Heart left ventricle (tissue), 16 donors: ENCODE measurements around the gene TTC7B. TPM values are rescaled to one million over a fixed set of nuclear protein-coding genes. Genes with fewer than 3 reads are reported as not detected.

ENCODE experiments used
- ATAC-seq, 4 donors: fragments of 200-7000 bp; cut with Tn5 transposase; one replicate each; pipeline ENCODE4 v1.9.1; 2020 to 2022; ENCODE audit warnings: moderate library complexity in 4 of 4, mild to moderate bottlenecking in 3 of 4, moderate number of reproducible peaks in 1 of 4
- DNase-seq, 5 donors: peaks; one replicate each; pipeline ENCODE4 v3.0.0-alpha.2; 2020
- H3K27ac ChIP-seq, 12 donors: fragments of 200-600 bp; sonication (generic) in 4 of 12; one replicate each; pipeline versions ENCODE4 v1.5.0 to v1.8.0; 2016 to 2022; ENCODE audit warnings: mild to moderate bottlenecking in 2 of 12
- H3K27me3 ChIP-seq, 9 donors: fragments of 200-600 bp; sonication (generic) in 2 of 9; one replicate each; pipeline versions ENCODE4 v1.5.1 to v1.8.0; 2016 to 2022; ENCODE audit warnings: mild to moderate bottlenecking in 3 of 9
- H3K36me3 ChIP-seq, 9 donors: fragments of 200-600 bp; sonication (generic) in 2 of 9; one replicate each; pipeline versions ENCODE4 v1.5.0 to v1.8.0; 2018 to 2022; ENCODE audit warnings: mild to moderate bottlenecking in 2 of 9
- H3K4me1 ChIP-seq, 12 donors: fragments of 200-600 bp; sonication (generic) in 4 of 12; one replicate each; pipeline versions ENCODE4 v1.5.0 to v1.8.0; 2016 to 2022; ENCODE audit warnings: mild to moderate bottlenecking in 3 of 12
- H3K4me3 ChIP-seq, 12 donors: fragments of 200-600 bp; sonication (generic) in 4 of 12; one replicate each; pipeline versions ENCODE4 v1.5.0 to v1.8.0; 2017 to 2022; ENCODE audit warnings: mild to moderate bottlenecking in 9 of 12, moderate library complexity in 4 of 12
- H3K9me3 ChIP-seq, 12 donors: fragments of 200-600 bp; sonication (generic) in 4 of 12; one replicate each; pipeline versions ENCODE4 v1.5.0 to v1.8.0; 2016 to 2022; ENCODE audit warnings: mild to moderate bottlenecking in 1 of 12
- CTCF ChIP-seq, 12 donors: fragments of 200-600 bp; sonication (generic) in 4 of 12; IDR thresholded peaks; one replicate each; pipeline versions ENCODE4 v1.5.0 to v1.8.0; 2018 to 2022; ENCODE audit warnings: antibody characterized with exemption in 12 of 12, mild to moderate bottlenecking in 5 of 12
- POLR2A ChIP-seq, 2 donors: fragments of 450-650 bp; IDR thresholded peaks; one replicate each; pipeline ENCODE4 v1.6.1; 2017; ENCODE audit warnings: antibody characterized with exemption in 2 of 2, mild to moderate bottlenecking in 2 of 2, moderate library complexity in 2 of 2
- WGBS, 4 donors: extraction: QIAGEN DNeasy Blood & Tissue Kit in 2 of 4; methylation state at CpG; one replicate each; pipeline versions ENCODE4 v1.1.5 to v1.1.7; 2013 to 2018; 5-methylcytosine and 5-hydroxymethylcytosine counted together
- intact Hi-C, 10 donors: fragments of 100-400 bp; cut with DNase I; formaldehyde crosslinking; loops; one replicate each; pipeline versions ENCODE4 v1.11.1 to v1.14.2; 2022
- polyA plus RNA-seq, 2 donors: library from polyadenylated mRNA; stranded (reverse); fragments of 200-250 nt; gene quantifications; one replicate each; pipeline ENCODE4 v1.2.3, GENCODE V29; 2013
- total RNA-seq, 9 donors: library from RNA; depleted of rRNA in 2 of 9; stranded (reverse); fragments of >200 nt in 2 of 9; fragmentation: NEBNext Ultra II Directional in 3 of 9; extraction: Animal tissue kit (Norgen Biotek cat#: 25700) in 3 of 9; gene quantifications; one replicate each; pipeline versions ENCODE4 v1.1.0 to v1.2.4, GENCODE V29; 2016 to 2023
- donor health status: ischemic (EF 13 %, LVEDD 7.1; RV severe dilation, severe dysfunction).
- donor health status: healthy with polysubstance abuse.
- donor health status: DM: no; HTN: yes; CAD: no.
- donor health status: DM: no; HTN: no; CAD: no.
- donor health status: ischemic (EF 25% LVEDD 6.9; RV normal size, moderate dysfunction).
- donor health status: ischemic (EF 25% LVEDD 5.7; RV mildly dilated, moderate dysfunction).
- donor health status: healthy.
- donor health status: DM: yes; HTN: yes; CAD: no.
- donor health status: ischemic (EF 35%, LVEDD 5.7; RV mildly dilated, moderate dysfunction).
- donor health status: nonischemic (EF 11% LVEDD 7.7; RV severe dilation, severe dysfunction).
- donor health status: DM: yes; HTN: yes; CAD: no.
- donor health status: PGD.
- donor health status: ischemic (EF 29% LVEDD 5.4; RV normal size, mild dysfunction).
- donor health status: nonischemic (EF 23%, LVEDD 6.1; RV moderate dilation, normal function).

TTC7B gene
- total and polyA plus RNA-seq, 11 donors, result 20.3 to 76.1 (median 62.6) TPM

DNA sequence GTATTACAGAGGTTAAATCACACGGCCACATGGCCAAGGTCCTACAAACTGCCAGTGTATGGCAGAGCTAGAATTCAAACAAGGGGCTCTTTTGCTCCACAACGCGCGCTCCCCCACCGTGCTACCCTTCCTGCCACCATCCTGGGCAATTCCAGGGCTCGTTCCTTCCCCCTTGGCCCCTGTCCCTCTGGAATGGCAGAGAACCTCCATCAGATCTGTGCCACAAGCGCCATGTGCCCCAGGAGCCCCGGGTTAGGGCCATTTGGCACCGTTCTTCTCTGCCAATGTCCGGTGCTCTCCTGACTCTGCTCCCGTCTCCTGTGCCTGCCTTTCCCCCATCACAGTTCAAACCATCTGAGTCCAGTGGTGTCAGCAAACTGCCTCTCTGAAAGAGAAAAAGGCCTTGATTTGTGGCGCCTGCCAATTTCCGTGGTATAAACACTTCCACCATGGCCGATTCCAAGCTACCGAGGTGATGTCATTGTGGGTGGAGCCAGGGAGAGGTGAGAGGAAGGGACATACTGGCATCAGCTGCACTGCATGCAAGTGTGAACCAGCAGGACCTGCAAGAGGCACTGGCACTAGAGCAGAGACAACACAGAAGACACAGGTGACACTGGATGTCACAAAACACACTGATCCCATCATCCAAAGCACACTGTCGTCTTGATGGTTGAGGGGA is 256.3 kb downstream of the TTC7B start:
- no peaks in the 10 kb centered on the region for H3K9me3 ChIP-seq
- no peak overlapping the region for H3K4me3 ChIP-seq
- TF ChIP-seq CTCF (IDR thresholded peaks at IDR 0.05) (no peak), POLR2A (IDR thresholded peaks at IDR 0.05) (no peak)
- intact Hi-C loops, result loop anchor here in 1 of 10 donors (10.0 kb wide), 1 partner anchor 115 kb away; no protein-coding TSS in a partner anchor
- ATAC-seq (no peak), DNase-seq (no peak)
- H3K27me3 ChIP-seq, result no peaks in the 10 kb centered on the region
- H3K4me1 ChIP-seq, result peaks cover 0 to 26% (median 9%) of the 10 kb centered on the region in 12 donors
- peaks cover 0 to 11% (median 0%) of the 10 kb centered on the region in 9 donors for H3K36me3 ChIP-seq
- H3K27ac ChIP-seq, result no peak overlapping the region
- WGBS, 4 donors, result 90 to 97% (median 93%) methylated on average over 16 of the region's 16 CpGs

- H3K36me3 ChIP-seq, result peaks cover 0 to 11% (median 0%) of the 10 kb centered on the region in 9 donors
- TF ChIP-seq POLR2A (IDR thresholded peaks at IDR 0.05) (no peak), CTCF (IDR thresholded peaks at IDR 0.05) (no peak)
- WGBS, 4 donors, result 89 to 92% (median 90%) methylated on average over 12 of the region's 12 CpGs
- H3K4me3 ChIP-seq, result no peak overlapping the region
- ATAC-seq (no peak), DNase-seq (peak in 1 of 5 donors; percentile 44)
- H3K4me1 ChIP-seq, result peaks cover 0 to 28% (median 11%) of the 10 kb centered on the region in 12 donors
- H3K27me3 ChIP-seq, result no peaks in the 10 kb centered on the region
- no peak overlapping the region for H3K27ac ChIP-seq
- H3K9me3 ChIP-seq, result no peaks in the 10 kb centered on the region
- intact Hi-C loops, result loop anchor here in 1 of 10 donors (10.0 kb wide), 1 partner anchor 116 kb away; no protein-coding TSS in a partner anchor
These were observed 257.1 kb downstream of the TTC7B start for GRCh38 chr14:90558983-90559590.

- TF ChIP-seq POLR2A (IDR thresholded peaks at IDR 0.05), result no peak
- no peak for TF ChIP-seq CTCF (IDR thresholded peaks at IDR 0.05)
- H3K27me3 ChIP-seq, result no peaks in the 10 kb centered on the region
- no peak overlapping the region for H3K4me3 ChIP-seq
- H3K9me3 ChIP-seq, result no peaks in the 10 kb centered on the region
- no peak for ATAC-seq
- H3K27ac ChIP-seq, result no peak overlapping the region
- peaks cover 0 to 33% (median 11%) of the 10 kb centered on the region in 12 donors for H3K4me1 ChIP-seq
- intact Hi-C loops, result loop anchor here in 1 of 10 donors (10.0 kb wide), 1 partner anchor 116 kb away; no protein-coding TSS in a partner anchor
- peaks cover 0 to 11% (median 0%) of the 10 kb centered on the region in 9 donors for H3K36me3 ChIP-seq
- 76 to 86% (median 82%) methylated on average over 24 to 30 of the region's 30 CpGs for WGBS, 4 donors
- DNase-seq, result peak in 1 of 5 donors; percentile 51
These were observed 257.9 kb downstream of the TTC7B start for GRCh38 chr14:90558041-90558982.
